ENCODE data around the gene MRGPRF. TPM values are rescaled to one million over a fixed set of nuclear protein-coding genes. Genes with fewer than 3 reads are reported as not detected.

The MRGPRF gene
- total RNA-seq, 2 experiments from 2014 or later, result not detected

- H3K4me1 Mint-ChIP-seq (ENCODE audit: low read depth), result no peaks in the 10 kb centered on the region
- no peaks in the 10 kb centered on the region for H3K36me3 Mint-ChIP-seq (ENCODE audit: low read depth)
- no peak overlapping the region for H3K4me3 Mint-ChIP-seq
- ChIA-PET CTCF (no interaction called here), POLR2A (no interaction called here)
- H3K27me3 ChIP-seq (ENCODE audit: control insufficient read depth in 1 of 2, insufficient read depth in 2 of 2, low read length in 2 of 2), result peaks cover 6 to 9% of the 10 kb centered on the region in 2 experiments
- TF ChIP-seq CTCF (IDR thresholded peaks at IDR 0.05), result no peak
- H3K9me3 ChIP-seq (ENCODE audit: control insufficient read depth in 1 of 2, insufficient read depth in 1 of 2, low read length in 2 of 2), result peaks cover 0 to 9% of the 10 kb centered on the region in 2 experiments
- no peaks in the 10 kb centered on the region for H3K4me1 ChIP-seq (ENCODE audit: insufficient read depth, low read length)
- DNase-seq (no peak), ATAC-seq (ENCODE audit: poor library complexity) (no peak)
- peaks cover 15% of the 10 kb centered on the region for H3K27me3 Mint-ChIP-seq
- H3K4me3 ChIP-seq (ENCODE audit: low read length), result no peak overlapping the region
- H3K36me3 ChIP-seq (ENCODE audit: insufficient read depth, low read length), result no peaks in the 10 kb centered on the region
- intact Hi-C loops (cut with DNase I, micrococcal nuclease), result no loop called here
- H3K27ac Mint-ChIP-seq, result no peak overlapping the region
- no peak overlapping the region for H3K27ac ChIP-seq (ENCODE audit: low read depth in 1 of 2, low read length in 2 of 2)
- H3K9me3 Mint-ChIP-seq, result no peaks in the 10 kb centered on the region
Observed at GRCh38 chr11:69004411-69005182, 8.4 kb downstream of the MRGPRF start.

GRCh38 chr11:69003866-69004367 is 9.1 kb downstream of the MRGPRF start:
- Mint-ChIP-seq H3K4me1 (ENCODE audit: low read depth) (no peaks in the 10 kb centered on the region), H3K27ac (no peak overlapping the region), H3K9me3 (no peaks in the 10 kb centered on the region), H3K36me3 (ENCODE audit: low read depth) (no peaks in the 10 kb centered on the region), H3K27me3 (peaks cover 10% of the 10 kb centered on the region), H3K4me3 (no peak overlapping the region)
- intact Hi-C loops (cut with DNase I, micrococcal nuclease), result no loop called here
- Histone ChIP-seq H3K27me3 (ENCODE audit: control insufficient read depth in 1 of 2, insufficient read depth in 2 of 2, low read length in 2 of 2) (peaks cover 4 to 5% of the 10 kb centered on the region in 2 experiments), H3K36me3 (ENCODE audit: insufficient read depth, low read length) (no peaks in the 10 kb centered on the region), H3K9me3 (ENCODE audit: control insufficient read depth in 1 of 2, insufficient read depth in 1 of 2, low read length in 2 of 2) (peaks cover 0 to 9% of the 10 kb centered on the region in 2 experiments), H3K27ac (ENCODE audit: low read depth in 1 of 2, low read length in 2 of 2) (no peak overlapping the region), H3K4me3 (ENCODE audit: low read length) (no peak overlapping the region), H3K4me1 (ENCODE audit: insufficient read depth, low read length) (no peaks in the 10 kb centered on the region)
- no peak for TF ChIP-seq CTCF (IDR thresholded peaks at IDR 0.05)
- ATAC-seq (ENCODE audit: poor library complexity), result no peak
- POLR2A ChIA-PET, result no interaction called here
- DNase-seq, result peak in 1 of 14 experiments; percentile 4
- CTCF ChIA-PET, result no interaction called here

GRCh38 chr11:69003301-69003865 is 9.7 kb downstream of the MRGPRF start:
- peaks cover 10% of the 10 kb centered on the region for H3K27me3 Mint-ChIP-seq
- Histone ChIP-seq H3K4me3 (ENCODE audit: low read length) (no peak overlapping the region), H3K36me3 (ENCODE audit: insufficient read depth, low read length) (no peaks in the 10 kb centered on the region), H3K27me3 (ENCODE audit: control insufficient read depth in 1 of 2, insufficient read depth in 2 of 2, low read length in 2 of 2) (peaks cover 0 to 4% of the 10 kb centered on the region in 2 experiments), H3K4me1 (ENCODE audit: insufficient read depth, low read length) (no peaks in the 10 kb centered on the region), H3K27ac (ENCODE audit: low read depth in 1 of 2, low read length in 2 of 2) (no peak overlapping the region), H3K9me3 (ENCODE audit: control insufficient read depth in 1 of 2, insufficient read depth in 1 of 2, low read length in 2 of 2) (peaks cover 0 to 9% of the 10 kb centered on the region in 2 experiments)
- ATAC-seq (ENCODE audit: poor library complexity) (no peak), DNase-seq (peak in 2 of 14 experiments; percentile 7 to 25)
- ChIA-PET CTCF (no interaction called here), POLR2A (no interaction called here)
- no peaks in the 10 kb centered on the region for H3K9me3 Mint-ChIP-seq
- no peaks in the 10 kb centered on the region for H3K36me3 Mint-ChIP-seq (ENCODE audit: low read depth)
- H3K27ac Mint-ChIP-seq, result no peak overlapping the region
- intact Hi-C loops (cut with DNase I, micrococcal nuclease), result no loop called here
- H3K4me3 Mint-ChIP-seq, result no peak overlapping the region
- no peak for TF ChIP-seq CTCF (IDR thresholded peaks at IDR 0.05)
- no peaks in the 10 kb centered on the region for H3K4me1 Mint-ChIP-seq (ENCODE audit: low read depth)
